NCI-H128 (cell line): Measurements from ENCODE around the gene BRICD5.

Experiments used
- DNase-seq: peaks from one replicate; lab custom pipeline; 2025; ENCODE audit not compliant: unreplicated experiment; lab: John Stamatoyannopoulos, UW

The BRICD5 gene

DNA sequence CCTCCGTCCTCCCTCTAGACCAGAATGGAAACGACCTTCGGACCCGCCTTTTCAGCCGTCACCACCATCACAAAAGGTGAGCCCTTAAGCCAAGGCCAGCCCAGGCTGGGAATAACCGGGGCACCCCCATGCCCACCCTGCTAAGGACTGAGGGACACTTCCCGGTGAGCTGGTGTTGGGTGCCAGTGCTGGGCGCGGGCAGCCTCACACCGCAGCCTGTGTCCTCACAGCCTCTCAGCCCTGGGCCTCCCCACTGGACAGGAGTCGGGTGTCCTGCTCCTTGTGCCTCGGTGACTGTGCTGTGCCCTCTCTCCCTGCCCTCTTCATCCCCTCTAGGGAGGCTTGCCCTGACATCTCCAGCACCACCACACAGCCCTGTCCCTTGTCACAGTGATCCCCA, 44.8 kb downstream of the BRICD5 start:
- DNase-seq: no peak

DNA sequence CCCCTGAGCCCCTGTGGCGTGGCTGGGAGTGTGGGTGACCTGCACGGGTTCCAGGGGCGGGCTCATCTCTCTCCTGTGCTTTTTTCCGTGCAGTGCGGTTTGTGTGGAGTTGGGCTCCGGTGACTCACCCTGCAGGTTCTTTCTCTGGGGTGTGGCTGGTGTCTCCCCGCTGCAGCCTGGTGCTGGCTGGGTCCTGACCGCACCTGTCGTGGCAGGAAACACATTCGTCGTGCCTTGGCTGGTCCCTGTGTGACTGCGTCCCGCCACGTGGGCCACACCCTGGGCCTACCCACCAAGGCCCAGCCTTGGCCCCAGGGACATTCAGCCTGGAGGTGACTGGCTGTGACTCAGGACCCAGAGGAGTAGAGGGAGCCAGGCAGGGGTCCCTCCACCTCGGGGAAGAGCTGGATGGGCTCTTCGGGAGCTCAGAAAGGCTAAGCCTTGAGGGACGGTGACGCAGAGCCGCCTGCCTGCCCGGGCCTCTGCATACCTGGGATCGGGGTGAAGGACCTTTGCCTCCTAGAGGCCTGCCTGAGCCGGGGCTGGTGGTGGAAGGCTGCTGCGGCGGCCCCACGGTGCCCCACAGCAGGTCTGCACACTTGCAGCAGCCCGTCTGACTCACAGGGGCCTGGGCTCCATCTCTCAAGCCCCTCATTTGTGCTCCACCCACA, 47.3 kb downstream of the BRICD5 start:
- DNase-seq: no peak

DNA sequence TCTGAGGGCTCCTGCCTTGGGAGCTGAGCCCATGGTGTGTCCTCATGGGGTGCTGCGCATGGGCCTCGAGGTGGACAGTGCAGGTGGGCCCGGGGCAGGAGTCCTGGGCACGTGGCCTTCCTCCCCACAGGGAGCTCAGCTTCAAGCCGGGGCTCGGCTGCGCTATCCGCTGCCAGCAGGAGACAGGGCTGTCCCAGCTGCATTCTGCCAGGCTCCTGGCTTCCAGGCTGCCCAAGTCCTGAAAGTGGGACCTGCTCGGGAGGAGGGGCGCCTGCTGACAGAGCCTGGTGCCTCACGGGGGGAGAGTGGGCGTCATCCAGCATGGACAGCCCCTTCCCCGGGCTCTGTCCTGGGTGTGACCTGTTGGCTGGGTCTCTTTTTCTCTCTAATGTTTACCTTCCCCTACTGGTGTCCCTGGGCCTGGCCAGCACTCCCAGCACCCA, 48.0 kb downstream of the BRICD5 start:
- no peak for DNase-seq

DNA sequence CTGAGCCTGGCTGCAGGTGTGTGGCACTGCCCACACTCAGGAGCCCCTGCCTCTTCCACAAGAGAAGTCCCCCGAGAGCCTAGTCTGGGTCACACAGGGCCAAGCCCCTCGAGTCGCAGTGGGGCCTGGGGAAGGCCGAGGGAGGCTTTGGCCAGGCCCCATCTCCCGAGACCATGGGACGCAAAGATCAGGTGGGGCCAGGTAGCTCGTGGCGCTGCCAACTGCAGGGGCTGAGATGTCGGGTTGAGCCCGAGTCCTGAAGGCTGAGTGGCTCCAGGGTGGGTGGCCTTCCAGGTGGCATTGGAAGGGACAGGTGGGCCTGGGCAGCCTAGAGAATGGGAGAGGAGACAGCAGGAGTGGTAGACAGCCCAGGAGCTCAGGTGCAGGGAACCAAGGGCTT, 48.8 kb downstream of the BRICD5 start:
- DNase-seq: no peak

DNA sequence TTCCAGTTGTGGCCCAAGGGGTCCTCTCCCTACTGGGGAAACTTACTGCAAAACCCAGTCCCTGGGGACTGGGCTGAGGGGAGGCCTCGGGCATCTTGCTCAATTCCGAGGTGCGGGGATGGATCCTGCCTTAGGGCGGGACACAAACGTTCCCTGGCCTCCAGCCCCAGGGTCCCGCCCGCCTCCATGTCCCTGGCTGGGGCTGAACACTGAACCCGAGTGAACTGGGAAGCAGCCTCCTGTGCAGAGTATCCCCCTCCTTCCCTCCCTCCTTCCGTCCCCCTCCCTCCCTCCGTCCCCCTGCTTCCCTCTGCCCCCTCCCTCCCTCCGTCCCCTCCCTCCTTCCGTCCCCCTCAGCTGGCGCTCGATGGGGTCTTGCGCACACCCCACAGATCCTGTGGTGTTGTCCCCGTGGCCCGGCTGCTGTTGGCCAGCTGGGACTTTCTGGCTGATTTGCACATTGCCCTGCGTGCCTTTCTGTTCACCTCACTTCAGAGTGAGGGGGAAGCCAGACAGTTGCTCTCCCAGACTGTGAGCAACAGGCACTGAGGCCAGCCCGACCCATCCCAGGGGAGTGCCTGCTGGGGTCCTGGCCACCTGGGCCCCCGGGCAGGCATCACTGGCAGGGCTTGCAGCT, 49.6 kb downstream of the BRICD5 start:
- DNase-seq: no peak
